ENCODE measurements around the gene ACBD6.

Gene ACBD6

DNA sequence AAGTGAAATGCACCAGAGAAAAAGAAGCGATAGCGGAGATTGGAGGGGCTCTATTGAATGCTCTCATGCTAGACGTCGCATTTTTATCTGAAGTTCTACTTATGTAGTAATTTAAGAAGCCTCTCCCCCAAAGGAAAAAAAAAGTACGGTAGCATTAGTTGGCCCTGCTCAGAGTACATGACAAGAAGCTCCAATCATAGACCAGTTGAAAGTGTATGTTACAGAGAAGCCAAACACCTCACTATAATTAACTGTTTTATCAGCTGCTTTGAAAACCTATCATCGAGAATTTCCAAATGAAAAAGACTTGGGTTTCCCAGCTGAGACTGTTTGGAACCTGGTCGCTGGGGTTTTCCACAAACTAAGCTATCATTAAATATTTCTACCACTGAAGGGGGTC lies 36.8 kb upstream of the ACBD6 start:
- no peak for DNase-seq (ENCODE audit: low read depth in 1 of 2, low spot score in 1 of 2)
- H3K4me3 ChIP-seq (replicated peaks; ENCODE audit: insufficient read depth, low read length): no peak overlapping the region
- peaks cover 4% of the 10 kb centered on the region for H3K27me3 ChIP-seq (ENCODE audit: insufficient read depth, poor library complexity, severe bottlenecking)
- no peak overlapping the region for H3K27ac ChIP-seq (replicated peaks)
- TF ChIP-seq SPI1 (IDR thresholded peaks at IDR 0.05; ENCODE audit: borderline replicate concordance, low read depth) (no peak), GABPA (IDR thresholded peaks at IDR 0.05; ENCODE audit: low read depth) (no peak), POLR2AphosphoS5 (IDR thresholded peaks at IDR 0.05; ENCODE audit: low read depth) (no peak), REST (IDR thresholded peaks at IDR 0.05; ENCODE audit: insufficient replicate concordance, low read depth) (no peak), CTCF (IDR thresholded peaks at IDR 0.05; ENCODE audit: insufficient read depth, low read length) (no peak)

- no peak overlapping the region for H3K4me3 ChIP-seq (replicated peaks; ENCODE audit: insufficient read depth, low read length)
- H3K27me3 ChIP-seq (ENCODE audit: insufficient read depth, poor library complexity, severe bottlenecking): peaks cover 4% of the 10 kb centered on the region
- no peak overlapping the region for H3K27ac ChIP-seq (replicated peaks)
- DNase-seq (ENCODE audit: low read depth in 1 of 2, low spot score in 1 of 2): no peak
- TF ChIP-seq SPI1 (IDR thresholded peaks at IDR 0.05; ENCODE audit: borderline replicate concordance, low read depth): no peak
- TF ChIP-seq POLR2AphosphoS5 (IDR thresholded peaks at IDR 0.05; ENCODE audit: low read depth): no peak
Measured at GRCh38 chr1:180536821-180537372, 34.5 kb upstream of the ACBD6 start.

DNA sequence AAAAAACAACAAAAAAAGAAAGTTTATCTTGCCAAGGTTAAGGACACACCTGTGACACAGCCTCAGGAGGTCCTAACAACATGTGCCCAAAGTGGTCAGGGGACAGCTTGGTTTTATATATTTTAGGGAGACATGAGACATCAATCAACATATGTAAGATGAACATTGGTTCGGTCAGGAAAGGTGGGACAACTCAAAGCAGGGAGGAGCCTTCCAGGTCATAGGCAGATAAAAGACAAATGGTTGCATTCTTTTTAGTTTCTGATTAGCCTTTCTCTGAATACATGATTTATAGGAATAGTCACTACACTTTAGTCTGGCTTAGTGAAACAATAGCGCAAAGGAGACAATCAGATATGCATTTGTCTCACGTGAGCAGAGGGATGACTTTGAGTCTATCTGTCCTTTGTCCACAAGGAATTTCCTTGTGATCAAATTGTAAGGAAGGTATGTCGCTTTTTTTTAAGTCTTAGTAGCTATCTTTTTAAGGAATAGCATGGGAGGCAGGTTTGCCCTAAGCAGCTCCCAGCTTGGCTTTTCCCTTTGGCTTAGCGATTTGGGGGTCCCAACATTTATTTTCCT lies 33.1 kb upstream of the ACBD6 start:
- DNase-seq (ENCODE audit: low read depth in 1 of 2, low spot score in 1 of 2): no peak
- no peak for TF ChIP-seq GABPA (IDR thresholded peaks at IDR 0.05; ENCODE audit: low read depth)
- no peak for TF ChIP-seq CTCF (IDR thresholded peaks at IDR 0.05; ENCODE audit: insufficient read depth, low read length)
- no peak for TF ChIP-seq POLR2AphosphoS5 (IDR thresholded peaks at IDR 0.05; ENCODE audit: low read depth)
- TF ChIP-seq SPI1 (IDR thresholded peaks at IDR 0.05; ENCODE audit: borderline replicate concordance, low read depth): no peak
- TF ChIP-seq REST (IDR thresholded peaks at IDR 0.05; ENCODE audit: insufficient replicate concordance, low read depth): no peak
- no peak overlapping the region for H3K27ac ChIP-seq (replicated peaks)
- H3K27me3 ChIP-seq (ENCODE audit: insufficient read depth, poor library complexity, severe bottlenecking): peaks cover 4% of the 10 kb centered on the region
- no peak overlapping the region for H3K4me3 ChIP-seq (replicated peaks; ENCODE audit: insufficient read depth, low read length)

GRCh38 chr1:180534214-180534613 lies 31.8 kb upstream of the ACBD6 start:
- no peak for TF ChIP-seq REST (IDR thresholded peaks at IDR 0.05; ENCODE audit: insufficient replicate concordance, low read depth)
- no peak for TF ChIP-seq GABPA (IDR thresholded peaks at IDR 0.05; ENCODE audit: low read depth)
- TF ChIP-seq CTCF (IDR thresholded peaks at IDR 0.05; ENCODE audit: insufficient read depth, low read length): no peak
- TF ChIP-seq SPI1 (IDR thresholded peaks at IDR 0.05; ENCODE audit: borderline replicate concordance, low read depth): no peak
- no peak for TF ChIP-seq POLR2AphosphoS5 (IDR thresholded peaks at IDR 0.05; ENCODE audit: low read depth)
- peaks cover 4% of the 10 kb centered on the region for H3K27me3 ChIP-seq (ENCODE audit: insufficient read depth, poor library complexity, severe bottlenecking)
- no peak overlapping the region for H3K4me3 ChIP-seq (replicated peaks; ENCODE audit: insufficient read depth, low read length)
- H3K27ac ChIP-seq (replicated peaks): no peak overlapping the region
- DNase-seq (ENCODE audit: low read depth in 1 of 2, low spot score in 1 of 2): no peak
